Measurements from ENCODE around the gene SCAI. TPM values are rescaled to one million over a fixed set of nuclear protein-coding genes. Genes with fewer than 3 reads are reported as not detected.

SCAI gene
- total and polyA plus RNA-seq, 9 of the 15 experiments (the other 6 are each of a cell fraction or from before 2014, with no cell fraction given), result 0.70 to 12.4 (median 4.2) TPM

DNA sequence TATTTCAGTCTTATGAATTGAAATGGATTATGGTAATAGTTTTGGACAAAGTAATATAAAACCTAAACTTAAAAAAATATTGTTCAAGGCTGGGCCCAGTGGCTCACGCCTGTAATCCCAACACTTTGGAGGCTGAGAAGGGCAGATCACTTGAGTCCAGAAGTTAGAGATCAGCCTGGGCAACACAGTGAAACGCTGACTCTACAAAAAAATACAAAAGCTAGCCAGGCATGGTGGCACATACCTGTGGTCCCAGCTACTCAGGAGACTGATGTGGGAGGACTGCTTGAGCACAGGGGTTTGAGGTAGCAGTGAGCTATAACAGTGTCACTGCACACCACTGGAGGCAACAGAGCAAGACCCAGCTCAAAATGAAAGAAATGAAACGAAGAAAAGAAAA is 81.9 kb downstream of the SCAI start:
- intact Hi-C loops (cut with micrococcal nuclease) (no loop called here), in situ Hi-C loops (cut with MboI) (loop anchor here (25.0 kb wide), 1 partner anchor 949 kb away; no protein-coding TSS in a partner anchor)
- ChIA-PET CTCF (ENCODE audit: low intra/inter-chr PET ratio) (no interaction called here), POLR2A (no interaction called here)
- FAIRE-seq (no peak), ATAC-seq (no peak), DNase-seq (ENCODE audit: extremely low read depth in 1 of 4, low spot score in 3 of 4) (no peak)
- no peaks in the 10 kb centered on the region for H3K27me3 ChIP-seq (ENCODE audit: control insufficient read depth in 2 of 2, insufficient read depth in 2 of 2, low read length in 2 of 2)
- no peaks in the 10 kb centered on the region for H3K9me3 ChIP-seq (replicated peaks; ENCODE audit: control insufficient read depth, insufficient read depth, low read depth, low read length)
- H3K4me1 ChIP-seq (replicated peaks in 1 of 2; ENCODE audit: control insufficient read depth in 2 of 2, insufficient read depth in 2 of 2, low read length in 2 of 2), result no peaks in the 10 kb centered on the region
- no peak overlapping the region for H3K4me3 ChIP-seq
- H4K20me1 ChIP-seq (replicated peaks; ENCODE audit: control insufficient read depth, insufficient read depth, low read length), result no peaks in the 10 kb centered on the region
- H3K79me2 ChIP-seq (ENCODE audit: control insufficient read depth, insufficient read depth, low read length), result no peaks in the 10 kb centered on the region
- H3K9ac ChIP-seq (ENCODE audit: insufficient read depth in 1 of 2, low read depth in 2 of 2, low read length in 2 of 2), result no peak overlapping the region
- no peaks in the 10 kb centered on the region; the same call in 2 of the 3 replicates for H3K36me3 ChIP-seq (ENCODE audit: control insufficient read depth, insufficient read depth, low read length)
- H2AFZ ChIP-seq (ENCODE audit: low read depth, low read length), result no peak overlapping the region
- H3K9me1 ChIP-seq (ENCODE audit: control insufficient read depth, insufficient read depth, low read length), result no peaks in the 10 kb centered on the region
- TF ChIP-seq ZNF316 (IDR thresholded peaks at IDR 0.05) (peak; percentile 88), MAFG (tag; conservative IDR thresholded peaks at IDR 0.05) (peak; percentile 64), MAFF (IDR thresholded peaks at IDR 0.05; ENCODE audit: low read length) (peak; percentile 71), MAFK (IDR thresholded peaks at IDR 0.05; ENCODE audit: low read length) (peak; percentile 64), CHCHD3 (CRISPR knock-in tag; IDR thresholded peaks at IDR 0.05) (no peak), C11orf30 (IDR thresholded peaks at IDR 0.05; ENCODE audit: low read depth) (peak; percentile 82)
- no peak overlapping the region for H3K27ac ChIP-seq (ENCODE audit: extremely low read depth, low read depth, low read length)
- no peak overlapping the region for H3K4me2 ChIP-seq (ENCODE audit: insufficient read depth, low read length)
- WGBS (ENCODE audit: insufficient coverage, low coverage, missing lambda C conversion rate), result 71% methylated on average over 3 of the region's 3 CpGs
- no TSS peak for BruUV-seq (replicated peaks)

Measured in K562 (cell line).